Inflammatory macrophage treated with lipopolysaccharide for 1 hour (primary cell): ENCODE results near the gene ARHGEF2.

Experiments
- DNase-seq, 2 donors: peaks; one replicate each; pipeline ENCODE4 v3.0.0-alpha.2; 2020 to 2022

The ARHGEF2 gene

DNA sequence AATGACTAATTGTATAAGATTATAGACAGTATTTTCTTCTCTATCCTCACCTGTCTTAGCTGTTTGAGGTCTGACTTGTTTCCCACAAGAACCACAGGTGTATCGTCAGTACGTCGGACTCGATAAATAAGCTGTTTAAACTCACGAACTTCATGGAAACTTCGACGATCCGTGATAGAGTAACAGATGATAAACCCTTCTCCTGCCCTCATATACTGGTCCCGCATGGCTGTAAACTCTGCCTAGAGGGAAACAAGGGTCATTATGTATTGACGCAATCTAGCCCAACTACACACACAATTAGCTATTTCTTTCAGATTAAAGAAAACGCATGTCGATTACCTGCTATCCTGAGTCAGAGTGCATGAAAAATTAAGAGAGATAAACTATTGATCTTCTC is 74.1 kb downstream of the ARHGEF2 start:
- DNase-seq: no peak

DNA sequence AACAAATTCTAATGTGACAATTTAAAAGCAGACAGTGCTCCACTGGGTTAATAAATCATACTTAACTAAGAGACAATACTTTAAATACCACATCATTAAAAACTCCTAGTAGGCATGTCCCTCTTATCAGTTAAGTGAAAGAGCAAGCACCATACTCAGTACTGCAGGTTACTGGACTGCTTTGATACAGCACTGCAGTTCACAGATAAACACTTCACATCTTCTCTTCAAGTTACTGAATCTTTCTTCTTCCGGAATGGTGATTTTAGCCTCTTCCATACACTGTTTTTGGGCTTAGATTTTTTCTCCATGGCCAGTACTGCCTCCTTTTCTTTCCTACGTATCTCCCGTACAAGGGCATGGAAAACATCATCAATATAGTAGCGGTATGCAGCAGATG is 78.2 kb downstream of the ARHGEF2 start:
- no peak for DNase-seq

DNA sequence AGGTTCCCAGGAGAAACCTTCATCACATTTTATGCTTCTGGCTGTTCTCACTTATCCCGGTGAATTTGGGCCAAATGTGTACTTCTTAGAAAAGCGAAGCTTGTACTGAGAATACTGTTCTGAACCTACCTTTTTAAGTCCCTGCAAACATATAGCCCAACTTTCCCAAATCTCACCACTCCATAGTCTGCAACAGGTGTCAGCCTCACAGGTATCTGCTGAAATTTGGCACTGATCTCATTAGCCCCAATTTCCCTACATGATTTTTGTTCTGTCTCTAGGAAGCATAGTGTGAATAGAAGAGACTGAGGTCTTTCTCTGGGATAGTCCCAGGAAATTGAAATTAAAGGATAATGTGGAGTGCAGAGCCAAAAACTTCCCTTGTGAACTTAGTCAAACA is 78.7 kb downstream of the ARHGEF2 start:
- DNase-seq: no peak

DNA sequence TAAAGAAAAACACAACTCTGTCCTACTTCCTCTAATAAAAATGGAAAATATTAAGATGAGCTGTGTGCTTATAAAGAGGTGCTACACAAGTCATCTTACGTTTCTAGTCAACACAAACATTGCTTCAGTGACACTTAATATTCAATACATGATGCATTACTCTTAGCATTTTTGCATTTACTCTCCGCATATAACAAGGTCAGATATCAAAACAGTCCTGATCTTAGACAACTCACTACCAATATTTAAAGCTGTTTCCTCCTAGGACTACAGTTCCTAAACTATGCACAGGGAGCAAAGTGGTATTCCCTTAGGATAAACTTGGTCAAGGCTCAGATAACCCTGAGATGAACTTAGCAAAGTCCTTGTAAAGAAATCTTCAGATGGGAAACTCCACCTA is 79.5 kb downstream of the ARHGEF2 start:
- DNase-seq: no peak

DNA sequence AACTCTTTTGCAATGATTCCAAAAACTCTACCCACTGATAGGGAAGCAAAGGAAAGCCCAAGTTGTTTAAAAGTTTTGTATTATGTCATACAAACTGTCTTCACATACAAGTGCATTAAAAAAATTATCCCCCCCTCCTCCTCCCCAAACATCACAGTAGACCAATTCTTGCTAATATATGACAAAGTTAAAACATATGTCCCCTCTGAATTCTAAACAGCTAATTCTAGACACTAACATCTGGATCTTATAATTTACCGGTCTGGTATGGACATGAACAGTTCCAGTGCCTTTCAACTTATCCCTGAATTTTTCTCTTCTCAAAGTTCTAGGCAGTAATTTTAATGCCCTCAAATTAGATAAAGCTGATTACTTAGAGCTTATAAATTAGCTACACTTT is 80.6 kb downstream of the ARHGEF2 start:
- DNase-seq: no peak
